ENCODE data around the gene SIPA1L3. TPM values are rescaled to one million over a fixed set of nuclear protein-coding genes. Genes with fewer than 3 reads are reported as not detected.
A peak's percentile ranks its signal among the peaks of the same experiment; 100 is the strongest.

Gene SIPA1L3
- total and polyA plus RNA-seq, 2 donors from 2014 or later, result 5.8 to 61.7 TPM

DNA sequence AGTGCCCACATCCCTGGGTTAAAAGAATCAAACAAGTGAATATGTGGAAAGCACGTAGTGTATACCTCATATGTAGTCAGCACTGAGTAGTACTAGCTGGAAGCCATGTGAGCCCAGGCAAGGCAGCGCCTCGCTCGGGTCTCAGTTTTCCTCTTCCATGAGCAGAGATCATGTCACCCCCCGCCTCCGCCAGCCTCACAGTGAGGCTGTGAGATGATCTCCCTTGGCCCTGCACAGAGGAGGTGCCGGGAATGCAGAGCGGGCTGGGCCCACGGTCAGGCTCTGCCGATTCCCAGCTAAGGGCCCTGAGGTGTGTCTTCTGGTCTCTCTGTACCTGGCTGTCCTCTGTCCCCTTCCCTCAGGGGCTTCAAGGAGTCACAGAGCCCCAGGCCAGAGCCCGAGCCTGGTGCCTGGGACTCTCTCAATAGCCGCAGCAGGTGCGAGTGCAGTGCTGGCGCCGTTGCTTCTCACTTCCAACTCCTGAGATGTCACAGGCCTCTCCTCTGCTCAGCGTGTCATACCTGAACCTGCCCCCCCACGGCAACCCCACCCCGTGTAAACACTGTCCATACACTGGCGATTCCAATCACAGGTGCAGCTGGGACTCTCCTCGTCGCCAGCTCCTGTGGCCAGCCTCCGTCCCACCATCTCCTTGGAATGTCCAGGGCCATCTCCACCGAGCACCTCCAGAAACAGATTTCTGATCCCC, 290.1 kb downstream of the SIPA1L3 start:
- intact Hi-C loops (cut with DNase I), result no loop called here
- DNase-seq, result peak in 1 of 5 donors; percentile 50
- Histone ChIP-seq H3K9ac (ENCODE audit: low read length in 3 of 3) (no peak overlapping the region), H3K36me3 (ENCODE audit: control insufficient read depth in 2 of 3, insufficient read depth in 3 of 3, low read length in 3 of 3) (peaks cover 0 to 8% (median 3%) of the 10 kb centered on the region in 3 donors), H3K27me3 (ENCODE audit: control insufficient read depth, insufficient read depth, low read length) (no peaks in the 10 kb centered on the region), H3K9me3 (ENCODE audit: control insufficient read depth in 2 of 3, insufficient read depth in 1 of 3, low read length in 3 of 3) (no peaks in the 10 kb centered on the region), H3K4me1 (ENCODE audit: control insufficient read depth in 2 of 3, insufficient read depth in 2 of 3, low read depth in 1 of 3, low read length in 3 of 3) (no peaks in the 10 kb centered on the region), H3K27ac (ENCODE audit: low read depth in 2 of 2, low read length in 2 of 2) (no peak overlapping the region), H3K4me3 (ENCODE audit: low read length in 3 of 3) (no peak overlapping the region)
- no peak for FAIRE-seq
- TF ChIP-seq, protein P1, sequence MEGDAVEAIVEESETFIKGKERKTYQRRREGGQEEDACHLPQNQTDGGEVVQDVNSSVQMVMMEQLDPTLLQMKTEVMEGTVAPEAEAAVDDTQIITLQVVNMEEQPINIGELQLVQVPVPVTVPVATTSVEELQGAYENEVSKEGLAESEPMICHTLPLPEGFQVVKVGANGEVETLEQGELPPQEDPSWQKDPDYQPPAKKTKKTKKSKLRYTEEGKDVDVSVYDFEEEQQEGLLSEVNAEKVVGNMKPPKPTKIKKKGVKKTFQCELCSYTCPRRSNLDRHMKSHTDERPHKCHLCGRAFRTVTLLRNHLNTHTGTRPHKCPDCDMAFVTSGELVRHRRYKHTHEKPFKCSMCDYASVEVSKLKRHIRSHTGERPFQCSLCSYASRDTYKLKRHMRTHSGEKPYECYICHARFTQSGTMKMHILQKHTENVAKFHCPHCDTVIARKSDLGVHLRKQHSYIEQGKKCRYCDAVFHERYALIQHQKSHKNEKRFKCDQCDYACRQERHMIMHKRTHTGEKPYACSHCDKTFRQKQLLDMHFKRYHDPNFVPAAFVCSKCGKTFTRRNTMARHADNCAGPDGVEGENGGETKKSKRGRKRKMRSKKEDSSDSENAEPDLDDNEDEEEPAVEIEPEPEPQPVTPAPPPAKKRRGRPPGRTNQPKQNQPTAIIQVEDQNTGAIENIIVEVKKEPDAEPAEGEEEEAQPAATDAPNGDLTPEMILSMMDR (IDR thresholded peaks at IDR 0.05; ENCODE audit: borderline replicate concordance, extremely low read depth, insufficient read depth), result no peak

DNA sequence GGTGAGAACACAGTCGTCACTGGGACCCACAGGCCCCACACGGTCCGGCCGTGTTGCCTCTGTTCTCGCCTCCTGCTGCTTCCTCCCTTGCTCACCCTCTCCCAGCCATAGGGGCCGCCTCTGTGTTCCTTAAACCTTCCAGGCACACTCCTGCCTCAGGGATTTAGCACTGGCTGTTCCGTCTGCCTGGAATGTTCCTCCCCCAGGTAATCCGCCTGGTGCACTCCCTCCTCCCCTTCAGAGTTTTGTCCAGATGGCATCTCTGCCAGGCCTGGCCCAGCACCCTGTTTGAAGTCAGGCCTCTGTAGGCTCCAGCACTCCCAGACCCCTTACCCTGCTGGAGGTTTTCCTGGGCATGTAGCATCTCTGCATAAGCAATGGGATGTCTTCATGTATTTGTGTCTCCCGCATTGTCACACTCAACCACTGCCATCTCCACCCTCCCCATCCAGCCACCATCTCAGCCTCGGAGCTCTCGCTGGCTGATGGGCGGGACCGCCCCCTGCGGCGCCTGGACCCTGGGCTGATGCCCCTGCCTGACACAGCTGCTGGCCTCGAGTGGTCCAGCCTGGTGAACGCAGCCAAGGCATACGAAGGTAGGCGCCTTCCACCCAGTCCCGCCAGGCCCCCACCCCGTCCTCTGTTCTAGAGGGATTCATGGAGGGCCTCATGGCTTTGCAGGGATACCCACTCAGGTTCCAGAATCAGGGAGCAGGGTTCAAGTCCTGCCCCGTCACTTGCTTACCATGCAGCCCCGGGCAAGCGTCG, 291.1 kb downstream of the SIPA1L3 start:
- peaks cover 0 to 10% (median 3%) of the 10 kb centered on the region in 3 donors for H3K36me3 ChIP-seq (ENCODE audit: control insufficient read depth in 2 of 3, insufficient read depth in 3 of 3, low read length in 3 of 3)
- H3K4me1 ChIP-seq (ENCODE audit: control insufficient read depth in 2 of 3, insufficient read depth in 2 of 3, low read depth in 1 of 3, low read length in 3 of 3), result no peaks in the 10 kb centered on the region
- intact Hi-C loops (cut with DNase I), result no loop called here
- no peak overlapping the region for H3K9ac ChIP-seq (ENCODE audit: low read length in 3 of 3)
- no peaks in the 10 kb centered on the region for H3K27me3 ChIP-seq (ENCODE audit: control insufficient read depth, insufficient read depth, low read length)
- DNase-seq, result peak in 1 of 5 donors; percentile 49
- no peak overlapping the region for H3K27ac ChIP-seq (ENCODE audit: low read depth in 2 of 2, low read length in 2 of 2)
- TF ChIP-seq, protein P1 (IDR thresholded peaks at IDR 0.05; ENCODE audit: borderline replicate concordance, extremely low read depth, insufficient read depth), result no peak
- H3K9me3 ChIP-seq (ENCODE audit: control insufficient read depth in 2 of 3, insufficient read depth in 1 of 3, low read length in 3 of 3), result no peaks in the 10 kb centered on the region
- FAIRE-seq, result no peak
- H3K4me3 ChIP-seq (ENCODE audit: low read length in 3 of 3), result no peak overlapping the region

DNA sequence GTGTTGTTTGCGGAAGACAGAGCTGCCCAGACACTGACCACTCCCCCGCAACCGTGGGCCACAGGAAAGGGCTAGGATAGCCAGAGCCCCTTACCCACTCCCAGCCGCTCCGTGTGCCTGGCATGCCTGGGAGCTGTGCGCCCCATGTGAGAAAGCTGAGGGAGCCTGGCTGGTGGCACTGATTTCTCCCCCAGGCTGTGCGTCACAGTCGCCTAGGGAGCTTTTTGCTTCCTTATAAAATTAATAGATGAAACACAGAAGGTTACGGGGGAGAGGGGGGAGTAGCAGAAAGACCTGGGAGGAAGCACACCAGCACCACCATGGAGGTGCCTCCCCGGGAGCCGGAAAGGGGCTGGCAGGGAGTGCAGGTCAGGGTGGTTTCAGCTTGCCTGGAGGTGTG, 292.3 kb downstream of the SIPA1L3 start:
- H3K27me3 ChIP-seq (ENCODE audit: control insufficient read depth, insufficient read depth, low read length), result no peaks in the 10 kb centered on the region
- no peaks in the 10 kb centered on the region for H3K9me3 ChIP-seq (ENCODE audit: control insufficient read depth in 2 of 3, insufficient read depth in 1 of 3, low read length in 3 of 3)
- intact Hi-C loops (cut with DNase I), result no loop called here
- no peak overlapping the region for H3K27ac ChIP-seq (ENCODE audit: low read depth in 2 of 2, low read length in 2 of 2)
- H3K36me3 ChIP-seq (ENCODE audit: control insufficient read depth in 2 of 3, insufficient read depth in 3 of 3, low read length in 3 of 3), result peaks cover 0 to 14% (median 3%) of the 10 kb centered on the region in 3 donors
- no peak overlapping the region for H3K4me3 ChIP-seq (ENCODE audit: low read length in 3 of 3)
- DNase-seq (no peak), FAIRE-seq (no peak)
- TF ChIP-seq, protein P1 (IDR thresholded peaks at IDR 0.05; ENCODE audit: borderline replicate concordance, extremely low read depth, insufficient read depth), result no peak
- no peaks in the 10 kb centered on the region for H3K4me1 ChIP-seq (ENCODE audit: control insufficient read depth in 2 of 3, insufficient read depth in 2 of 3, low read depth in 1 of 3, low read length in 3 of 3)
- H3K9ac ChIP-seq (ENCODE audit: low read length in 3 of 3), result no peak overlapping the region
